Trophoblast cell (in vitro differentiated cells and primary cell): ENCODE data around the gene NOP53.

Experiments used
- DNase-seq, 2 donors: peaks; one replicate each; pipeline ENCODE4 v3.0.0-alpha.2; 2016
- H2AFZ ChIP-seq: 2 replicates; pipeline ENCODE4 v1.6.1; 2013; ENCODE audit warnings: low read length, moderate library complexity, mild to moderate bottlenecking; ENCODE audit not compliant: insufficient read depth, poor library complexity
- H2AK5ac ChIP-seq: 2 replicates; pipeline ENCODE4 v1.6.1; 2013; ENCODE audit warnings: mild to moderate bottlenecking, low read length
- H2BK120ac ChIP-seq: 2 replicates; pipeline ENCODE4 v1.6.1; 2013; ENCODE audit warnings: low read length, mild to moderate bottlenecking, moderate library complexity; ENCODE audit not compliant: insufficient read depth, poor library complexity
- H2BK12ac ChIP-seq: 2 replicates; pipeline ENCODE4 v1.6.1; 2013; ENCODE audit warnings: mild to moderate bottlenecking, low read length, moderate library complexity
- H2BK5ac ChIP-seq: 2 replicates; pipeline ENCODE4 v1.6.1; 2013; ENCODE audit warnings: low read length, low read depth, moderate library complexity, mild to moderate bottlenecking; ENCODE audit not compliant: poor library complexity
- H3K14ac ChIP-seq: 2 replicates; pipeline ENCODE4 v1.6.1; 2013; ENCODE audit warnings: mild to moderate bottlenecking, low read length
- H3K18ac ChIP-seq: 2 replicates; pipeline ENCODE4 v1.6.1; 2013; ENCODE audit warnings: mild to moderate bottlenecking, low read length
- H3K23ac ChIP-seq: 2 replicates; pipeline ENCODE4 v1.6.1; 2013; ENCODE audit warnings: low read length
- H3K27ac ChIP-seq: 2 replicates; pipeline ENCODE4 v1.5.1; 2013; ENCODE audit warnings: low read depth, mild to moderate bottlenecking, inconsistent platforms, low read length, moderate library complexity
- H3K27me3 ChIP-seq: 2 replicates; pipeline ENCODE4 v1.6.1; 2013; ENCODE audit warnings: inconsistent platforms, mild to moderate bottlenecking, low read length, moderate library complexity; ENCODE audit not compliant: insufficient read depth
- H3K36me3 ChIP-seq, 2 experiments: 1 replicate in 1 of 2; 2 replicates in 1 of 2; pipeline ENCODE4 v1.6.1; 2013; ENCODE audit warnings: low read length in 2 of 2, mild to moderate bottlenecking in 2 of 2, moderate library complexity in 1 of 2; ENCODE audit not compliant: insufficient read depth in 2 of 2, control insufficient read depth in 1 of 2
- H3K4ac ChIP-seq: 2 replicates; pipeline ENCODE4 v1.6.1; 2013; ENCODE audit warnings: low read depth, mild to moderate bottlenecking, low read length, moderate library complexity
- H3K4me1 ChIP-seq, 2 experiments: 1 replicate in 1 of 2; 2 replicates in 1 of 2; pipeline ENCODE4 v1.6.1; 2013; ENCODE audit warnings: low read length in 2 of 2, mild to moderate bottlenecking in 2 of 2, moderate library complexity in 1 of 2; ENCODE audit not compliant: insufficient read depth in 2 of 2, control insufficient read depth in 1 of 2
- H3K4me2 ChIP-seq: 2 replicates; pipeline ENCODE4 v1.6.1; 2013; ENCODE audit warnings: inconsistent platforms, mild to moderate bottlenecking, low read length, moderate library complexity
- H3K4me3 ChIP-seq: 2 replicates; pipeline ENCODE4 v1.5.1; 2013; ENCODE audit warnings: mild to moderate bottlenecking, low read depth, low read length, inconsistent platforms
- H3K79me1 ChIP-seq: one replicate; pipeline ENCODE4 v1.6.1; 2013; ENCODE audit warnings: low read length
- H3K79me2 ChIP-seq: 2 replicates; pipeline ENCODE4 v1.6.1; 2013; ENCODE audit warnings: low read length, mild to moderate bottlenecking; ENCODE audit not compliant: control insufficient read depth, insufficient read depth, poor library complexity
- H3K9ac ChIP-seq: 2 replicates; pipeline ENCODE4 v1.6.1; 2013; ENCODE audit warnings: mild to moderate bottlenecking, low read length
- H3K9me3 ChIP-seq: 2 replicates; pipeline ENCODE4 v1.6.1; 2013; ENCODE audit warnings: low read depth, mild to moderate bottlenecking, control low read depth, inconsistent platforms, low read length; ENCODE audit not compliant: insufficient read depth
- H4K12ac ChIP-seq: 2 replicates; pipeline ENCODE4 v1.6.1; 2013; ENCODE audit warnings: low read depth, mild to moderate bottlenecking, low read length, moderate library complexity
- H4K8ac ChIP-seq: 2 replicates; pipeline ENCODE4 v1.6.1; 2013; ENCODE audit warnings: low read depth, mild to moderate bottlenecking, low read length, moderate library complexity
- H4K91ac ChIP-seq: one replicate; pipeline ENCODE4 v1.6.1; 2013; ENCODE audit warnings: low read depth, mild to moderate bottlenecking, low read length, moderate library complexity
- WGBS: extraction: QIAGEN DNeasy Blood & Tissue Kit; methylation state at CpG from one replicate; pipeline ENCODE4 v1.1.7; 2013; ENCODE audit warnings: missing lambda C conversion rate; ENCODE audit not compliant: insufficient read length, insufficient coverage; ENCODE audit errors: extremely low coverage; 5-methylcytosine and 5-hydroxymethylcytosine counted together

NOP53 gene

DNA sequence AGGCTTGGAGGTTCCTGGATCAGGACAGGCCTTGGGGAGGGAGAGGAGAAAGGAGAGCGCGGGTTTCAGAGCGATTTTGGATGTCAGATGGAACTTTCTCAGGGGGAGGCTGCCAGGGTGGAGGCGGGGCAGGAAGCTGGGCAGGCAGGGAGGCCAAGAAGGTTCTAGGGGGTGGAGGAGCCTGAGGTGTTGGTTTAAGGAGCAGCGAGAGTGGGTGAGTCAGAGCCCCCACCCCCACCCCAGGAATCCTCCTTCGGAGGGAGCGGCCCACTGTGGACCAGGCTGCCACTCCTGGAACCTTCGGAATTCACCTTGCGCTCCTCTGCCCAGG lies 15.9 kb upstream of the NOP53 start:
- H3K4ac ChIP-seq, result no peak overlapping the region
- no peak overlapping the region for H2AFZ ChIP-seq
- no peak overlapping the region for H3K4me3 ChIP-seq
- H3K4me2 ChIP-seq, result peak overlapping the region; percentile 62
- H3K79me1 ChIP-seq, result no peaks in the 10 kb centered on the region
- peaks cover 5 to 6% of the 10 kb centered on the region in 2 experiments for H3K36me3 ChIP-seq
- H3K23ac ChIP-seq, result no peak overlapping the region
- H2BK120ac ChIP-seq, result no peak overlapping the region
- no peaks in the 10 kb centered on the region for H3K79me2 ChIP-seq
- no peaks in the 10 kb centered on the region for H3K27me3 ChIP-seq
- H2AK5ac ChIP-seq, result no peak overlapping the region
- no peak overlapping the region for H3K9ac ChIP-seq
- peak overlapping the region; percentile 1 for H4K91ac ChIP-seq
- no CpG with 5 or more reads among the region's 9 CpGs for WGBS
- no peak overlapping the region for H3K14ac ChIP-seq
- H3K27ac ChIP-seq, result peak overlapping the region; percentile 43
- no peak overlapping the region for H4K8ac ChIP-seq
- peaks cover 3 to 19% of the 10 kb centered on the region in 2 experiments for H3K4me1 ChIP-seq
- no peaks in the 10 kb centered on the region for H3K9me3 ChIP-seq
- H2BK5ac ChIP-seq, result no peak overlapping the region
- no peak overlapping the region for H4K12ac ChIP-seq
- H3K18ac ChIP-seq, result no peak overlapping the region
- no peak overlapping the region for H2BK12ac ChIP-seq
- peak; percentile 52 to 55 for DNase-seq

DNA sequence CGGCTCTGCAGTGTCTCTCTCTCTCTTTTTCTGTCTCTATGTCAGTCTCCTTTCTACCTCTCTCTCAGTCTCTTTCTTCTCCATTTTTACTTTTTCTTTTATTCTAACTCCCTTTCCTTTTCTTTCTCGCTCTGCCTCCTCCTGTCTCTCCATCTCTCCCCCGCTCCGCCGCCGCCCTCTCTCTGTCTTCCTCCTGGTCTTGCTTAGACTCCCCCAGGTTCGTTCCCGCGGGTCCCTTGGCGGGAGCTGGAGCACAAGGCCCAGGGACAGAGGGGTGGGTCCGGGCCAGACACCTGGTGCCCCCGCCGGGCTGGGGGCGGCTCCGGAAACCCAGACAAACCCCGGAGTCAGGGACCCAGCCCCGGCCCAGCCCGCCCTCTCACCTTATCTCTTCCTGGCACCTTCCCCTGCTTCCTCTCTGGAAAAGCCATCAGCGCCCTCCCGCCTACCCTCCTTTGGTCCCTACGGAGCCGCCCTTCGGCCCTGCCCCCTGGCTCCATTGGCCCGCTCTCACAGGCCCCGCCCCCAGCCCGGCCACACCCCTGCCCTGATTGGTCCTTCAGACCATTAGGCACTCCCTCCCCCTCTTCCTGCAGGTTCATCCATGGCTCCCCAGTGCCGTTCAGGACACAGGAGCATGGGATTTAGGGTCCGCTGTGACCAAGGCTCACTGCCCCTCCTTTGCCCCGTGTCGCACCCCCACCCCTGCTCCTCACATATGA lies 15.4 kb upstream of the NOP53 start:
- H3K4me2 ChIP-seq, result peak overlapping the region; percentile 62
- peak overlapping the region; percentile 59 for H2AFZ ChIP-seq
- H3K14ac ChIP-seq, result no peak overlapping the region
- 100% methylated on average over 1 of the region's 30 CpGs for WGBS
- H2BK5ac ChIP-seq, result no peak overlapping the region
- no peaks in the 10 kb centered on the region for H3K9me3 ChIP-seq
- peak overlapping the region; percentile 26 for H3K4me3 ChIP-seq
- no peak overlapping the region for H3K4ac ChIP-seq
- H3K27ac ChIP-seq, result peak overlapping the region; percentile 16
- H4K12ac ChIP-seq, result peak overlapping the region; percentile 37
- H3K18ac ChIP-seq, result no peak overlapping the region
- no peak overlapping the region for H3K9ac ChIP-seq
- H2BK12ac ChIP-seq, result no peak overlapping the region
- peak in 1 of 2 donors; percentile 19 for DNase-seq
- no peak overlapping the region for H2AK5ac ChIP-seq
- peaks cover 5 to 6% of the 10 kb centered on the region in 2 experiments for H3K36me3 ChIP-seq
- no peaks in the 10 kb centered on the region for H3K79me2 ChIP-seq
- H3K27me3 ChIP-seq, result no peaks in the 10 kb centered on the region
- H3K23ac ChIP-seq, result no peak overlapping the region
- no peak overlapping the region for H2BK120ac ChIP-seq
- peak overlapping the region; percentile 74 for H4K91ac ChIP-seq
- no peak overlapping the region for H4K8ac ChIP-seq
- H3K79me1 ChIP-seq, result no peaks in the 10 kb centered on the region
- peaks cover 3 to 19% of the 10 kb centered on the region in 2 experiments for H3K4me1 ChIP-seq

GRCh38 chr19:47730521-47730889 lies 14.8 kb upstream of the NOP53 start:
- H3K36me3 ChIP-seq, result peaks cover 5 to 6% of the 10 kb centered on the region in 2 experiments
- no peak overlapping the region for H3K23ac ChIP-seq
- H3K18ac ChIP-seq, result no peak overlapping the region
- no peak overlapping the region for H3K27ac ChIP-seq
- H3K9me3 ChIP-seq, result no peaks in the 10 kb centered on the region
- H3K79me2 ChIP-seq, result no peaks in the 10 kb centered on the region
- H2AFZ ChIP-seq, result no peak overlapping the region
- H2AK5ac ChIP-seq, result no peak overlapping the region
- no peak overlapping the region for H4K8ac ChIP-seq
- H3K9ac ChIP-seq, result no peak overlapping the region
- H3K27me3 ChIP-seq, result no peaks in the 10 kb centered on the region
- H4K91ac ChIP-seq, result no peak overlapping the region
- H3K79me1 ChIP-seq, result no peaks in the 10 kb centered on the region
- no peak overlapping the region for H2BK120ac ChIP-seq
- no peak for DNase-seq
- H3K4me1 ChIP-seq, result peaks cover 3 to 19% of the 10 kb centered on the region in 2 experiments
- H3K4ac ChIP-seq, result no peak overlapping the region
- WGBS, result no CpG with 5 or more reads among the region's 8 CpGs
- H2BK5ac ChIP-seq, result no peak overlapping the region
- H2BK12ac ChIP-seq, result no peak overlapping the region
- H3K4me3 ChIP-seq, result peak overlapping the region; percentile 26
- no peak overlapping the region for H3K14ac ChIP-seq
- no peak overlapping the region for H3K4me2 ChIP-seq
- no peak overlapping the region for H4K12ac ChIP-seq

DNA sequence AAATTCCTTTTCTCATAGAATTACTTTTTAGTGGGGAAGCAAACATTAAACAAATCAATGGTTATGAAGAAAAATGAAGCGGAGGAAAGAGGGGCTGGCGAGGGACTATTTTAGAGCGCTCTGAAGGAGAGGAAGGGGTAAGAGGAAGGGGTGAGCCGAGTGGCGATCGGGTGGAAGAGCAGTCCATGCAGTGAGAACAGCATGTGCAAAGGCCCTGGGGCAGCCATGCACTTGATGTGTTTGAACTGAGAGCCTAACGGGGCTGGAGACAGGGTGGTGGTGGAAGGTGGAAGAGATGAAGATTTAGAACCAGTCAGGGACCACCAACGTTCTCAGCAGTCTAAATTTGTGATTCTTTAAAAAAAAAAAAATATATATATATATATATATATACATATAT lies 14.4 kb upstream of the NOP53 start:
- H3K9me3 ChIP-seq, result no peaks in the 10 kb centered on the region
- H4K91ac ChIP-seq, result no peak overlapping the region
- H2BK12ac ChIP-seq, result no peak overlapping the region
- H3K4me1 ChIP-seq, result peaks cover 3 to 16% of the 10 kb centered on the region in 2 experiments
- peaks cover 3% of the 10 kb centered on the region in 2 experiments for H3K36me3 ChIP-seq
- no peak overlapping the region for H3K9ac ChIP-seq
- no peak for DNase-seq
- H3K4me3 ChIP-seq, result no peak overlapping the region
- no peaks in the 10 kb centered on the region for H3K79me2 ChIP-seq
- no peak overlapping the region for H3K14ac ChIP-seq
- no peak overlapping the region for H3K27ac ChIP-seq
- no peak overlapping the region for H3K23ac ChIP-seq
- no peak overlapping the region for H4K12ac ChIP-seq
- no peaks in the 10 kb centered on the region for H3K27me3 ChIP-seq
- no peaks in the 10 kb centered on the region for H3K79me1 ChIP-seq
- no peak overlapping the region for H4K8ac ChIP-seq
- no peak overlapping the region for H3K18ac ChIP-seq
- WGBS, result no CpG with 5 or more reads among the region's 8 CpGs
- H2AK5ac ChIP-seq, result no peak overlapping the region
- no peak overlapping the region for H3K4me2 ChIP-seq
- H2BK120ac ChIP-seq, result no peak overlapping the region
- H3K4ac ChIP-seq, result no peak overlapping the region
- no peak overlapping the region for H2BK5ac ChIP-seq
- no peak overlapping the region for H2AFZ ChIP-seq
